DMS114 treated with DMSO at 0.1 percent for 48 hours (cell line): ENCODE results near the gene CFAP65.

ENCODE experiments used
- DNase-seq: peaks from one replicate; lab custom pipeline; 2025; ENCODE audit not compliant: unreplicated experiment; lab: John Stamatoyannopoulos, UW

Gene CFAP65

GRCh38 chr2:219017201-219017931, 23.9 kb downstream of the CFAP65 start:
- DNase-seq, result no peak

DNA sequence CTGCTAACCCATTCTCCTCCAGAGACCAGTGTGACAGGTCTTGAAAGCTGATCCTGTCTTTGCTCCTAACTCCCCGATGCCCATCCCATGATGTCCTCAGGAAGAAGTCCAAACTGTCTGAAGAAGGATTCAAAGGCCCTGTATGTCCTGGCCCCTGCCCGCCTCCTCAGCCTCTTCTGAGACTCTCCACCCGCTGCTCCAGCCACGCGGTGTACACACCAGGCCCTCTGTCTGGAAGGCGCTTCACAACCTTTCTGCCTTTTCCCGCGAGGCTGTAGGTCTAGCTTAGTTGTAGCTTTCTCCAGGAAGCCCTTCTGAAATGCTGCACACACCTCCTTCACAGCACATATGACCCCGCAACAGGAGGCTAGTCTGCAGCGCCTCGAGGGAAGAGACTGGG, 24.6 kb downstream of the CFAP65 start:
- DNase-seq, result no peak

- DNase-seq, result no peak
These were observed 30.4 kb downstream of the CFAP65 start for GRCh38 chr2:219010873-219011272.

DNA sequence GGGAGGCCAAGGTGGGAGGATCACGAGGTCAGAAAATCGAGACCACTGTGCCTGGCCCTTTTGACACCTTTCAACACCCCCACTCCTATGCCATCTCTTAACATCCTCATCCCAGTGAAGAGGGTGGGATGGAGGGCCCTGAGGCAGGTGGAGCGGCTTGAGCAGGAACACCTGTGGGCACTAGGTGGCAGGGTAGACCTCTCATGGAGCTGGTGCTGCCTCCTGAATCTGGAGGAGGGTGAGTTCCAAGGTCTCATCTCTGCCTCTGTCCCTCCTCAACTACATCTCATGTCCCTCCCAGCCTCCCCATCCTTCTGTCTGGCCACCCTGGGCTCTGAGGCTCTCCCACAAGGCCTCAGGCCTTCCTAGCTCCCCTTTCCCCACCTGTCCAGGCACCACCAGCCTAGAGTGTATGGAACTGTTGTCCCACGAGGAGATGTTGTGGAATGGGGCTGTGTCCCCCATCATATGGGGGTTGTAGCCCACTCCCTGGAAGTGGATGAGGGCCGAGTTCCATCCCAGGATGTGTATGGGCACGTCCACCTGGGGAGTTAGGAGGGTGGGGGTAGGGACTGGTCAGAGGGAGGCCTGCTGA, 31.1 kb downstream of the CFAP65 start:
- DNase-seq, result no peak

GRCh38 chr2:219009294-219009693, 32.0 kb downstream of the CFAP65 start:
- DNase-seq, result no peak

GRCh38 chr2:219003979-219004378, 37.3 kb downstream of the CFAP65 start:
- DNase-seq, result no peak

- DNase-seq, result no peak
These were observed 38.1 kb downstream of the CFAP65 start for GRCh38 chr2:219003267-219003634.

DNA sequence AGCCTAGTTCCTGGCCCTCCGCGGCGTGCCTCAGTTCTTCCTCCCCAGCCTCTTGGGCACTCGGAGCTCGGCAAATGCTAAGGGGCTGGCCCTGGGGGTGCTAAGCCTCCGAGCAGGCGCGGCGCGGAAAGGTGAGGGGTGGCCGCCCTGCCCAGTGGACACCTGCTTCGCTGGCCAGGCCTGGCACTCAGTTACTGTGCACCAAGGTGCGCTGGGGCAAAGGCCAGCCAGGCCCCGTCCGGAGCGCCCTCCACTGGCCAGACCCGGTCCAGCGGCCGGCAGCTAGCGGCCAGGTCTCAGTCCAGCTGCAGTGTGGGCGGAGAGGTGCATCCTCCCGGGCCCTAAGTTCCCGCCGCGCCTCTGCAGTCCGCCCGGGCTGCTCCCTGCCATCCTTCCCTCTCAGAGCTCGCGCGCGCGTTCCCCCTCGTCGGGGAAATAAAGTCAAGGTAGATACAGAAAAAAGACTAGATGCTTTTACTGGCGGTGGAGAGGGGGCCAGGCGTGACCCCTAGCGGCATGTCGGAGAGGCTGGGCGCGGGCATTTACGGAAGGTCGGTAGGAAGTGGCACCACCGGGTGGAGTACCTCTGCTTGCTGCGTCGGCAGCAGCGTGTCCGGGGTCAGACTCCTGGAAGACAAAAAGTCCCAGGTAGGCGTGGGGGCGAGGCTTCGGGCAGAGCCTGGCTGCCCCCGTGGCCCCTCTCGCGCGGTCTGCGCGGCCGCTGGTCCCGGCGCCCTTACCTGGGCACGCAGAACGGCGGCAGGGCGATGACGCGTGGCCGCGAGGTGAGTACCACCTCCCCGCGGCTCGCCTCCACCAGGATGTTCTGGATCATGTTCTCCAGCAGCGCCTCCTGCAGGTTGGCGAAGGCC, 38.7 kb downstream of the CFAP65 start:
- DNase-seq, result no peak

- no peak for DNase-seq
These were observed 39.5 kb downstream of the CFAP65 start for GRCh38 chr2:219001577-219002394.

DNA sequence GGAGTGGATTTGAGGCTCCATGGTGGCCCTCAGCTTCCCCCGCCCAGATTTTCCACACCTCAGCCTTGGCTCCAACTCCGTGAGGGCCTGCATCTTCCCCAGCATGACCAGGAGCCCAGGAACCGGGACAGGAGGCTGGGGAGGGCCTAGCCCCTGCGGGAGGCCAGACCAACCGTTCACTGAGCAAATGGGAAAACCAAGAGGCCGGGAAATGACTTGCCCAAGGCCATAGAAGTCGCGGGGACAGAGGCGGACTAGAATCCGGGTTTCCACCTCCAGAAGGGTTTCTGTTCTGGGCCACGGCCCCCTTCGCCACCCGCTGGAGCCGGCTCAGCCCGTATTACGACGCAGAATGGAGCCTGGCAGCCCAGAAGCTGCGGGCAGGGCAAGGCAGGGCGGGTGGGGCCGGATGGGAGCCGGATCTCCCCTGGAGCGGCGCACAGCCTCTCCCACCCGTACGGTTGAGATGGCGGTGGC, 40.2 kb downstream of the CFAP65 start:
- no peak for DNase-seq

- DNase-seq, result no peak
These were observed 40.8 kb downstream of the CFAP65 start for GRCh38 chr2:219000569-219000960.

- DNase-seq, result no peak
These were observed 41.3 kb downstream of the CFAP65 start for GRCh38 chr2:218999881-219000568.

- no peak for DNase-seq
These were observed 42.1 kb downstream of the CFAP65 start for GRCh38 chr2:218999021-218999880.

GRCh38 chr2:218998414-218999002, 42.8 kb downstream of the CFAP65 start:
- no peak for DNase-seq

- DNase-seq, result no peak
These were observed 43.6 kb downstream of the CFAP65 start for GRCh38 chr2:218997731-218998130.

GRCh38 chr2:218996937-218997336, 44.4 kb downstream of the CFAP65 start:
- DNase-seq, result no peak

DNA sequence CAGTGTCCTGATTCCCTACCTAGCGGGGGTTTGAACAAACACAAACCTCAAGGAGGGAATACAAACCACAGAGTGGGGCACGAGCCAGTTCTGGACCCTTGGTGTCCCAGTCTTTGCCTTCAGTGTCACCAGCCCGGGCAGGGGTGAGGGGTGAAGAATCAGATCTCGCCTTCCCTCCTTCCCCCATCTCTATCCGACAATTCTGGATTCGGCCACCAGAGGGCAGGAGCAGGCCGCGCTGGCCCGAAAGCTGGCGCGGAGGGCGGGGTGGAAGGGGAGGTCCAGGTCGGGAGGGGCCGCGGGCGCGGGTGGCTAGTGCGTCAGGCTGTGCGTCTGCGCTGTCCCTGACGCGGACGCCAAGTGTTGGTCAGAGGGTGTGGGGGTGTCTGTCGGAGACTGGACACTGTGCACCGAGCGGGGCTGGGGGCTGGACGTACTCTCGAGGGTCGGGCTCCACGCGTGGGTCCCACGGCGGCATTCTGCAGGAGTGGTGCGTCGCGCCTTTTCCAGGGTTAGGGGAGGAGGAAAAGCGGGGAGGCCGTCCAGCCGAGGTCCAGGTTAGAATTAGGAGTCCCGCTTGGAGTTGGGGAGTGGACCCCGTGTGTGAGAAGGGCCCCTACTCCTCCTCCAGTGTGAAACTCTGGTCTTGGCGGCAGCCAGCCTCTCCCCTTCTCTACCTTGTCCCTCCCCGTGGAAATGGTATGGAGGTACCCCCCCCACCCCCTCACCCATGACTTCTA, 45.2 kb downstream of the CFAP65 start:
- DNase-seq, result peak; percentile 78

DNA sequence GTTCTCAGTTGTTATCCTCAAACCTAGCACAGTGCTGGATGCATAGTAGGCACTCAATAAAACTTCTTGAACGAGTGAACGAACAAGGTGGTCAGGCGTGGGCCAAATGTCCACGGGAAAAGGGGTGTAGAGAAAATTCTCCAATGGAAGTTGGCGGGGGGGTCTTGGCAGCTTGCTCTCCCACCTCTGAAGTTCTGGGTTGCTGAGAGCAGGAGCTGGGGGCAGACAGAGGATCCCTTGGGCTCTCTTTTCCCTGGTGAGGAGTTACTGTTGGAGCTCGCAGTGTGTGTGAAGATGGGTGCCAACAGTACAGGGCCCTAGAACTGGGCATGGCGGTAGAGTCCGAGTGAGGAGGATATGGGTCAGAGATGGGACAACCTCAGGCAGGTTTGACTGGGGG, 45.8 kb downstream of the CFAP65 start:
- no peak for DNase-seq
